Stomach (tissue), 9 donors: ENCODE results near the gene HMX1. TPM values are rescaled to one million over a fixed set of nuclear protein-coding genes. Genes with fewer than 3 reads are reported as not detected.

Experiments
- DNase-seq, 2 donors: peaks; one replicate each; pipeline versions ENCODE4 v3.0.0 to v3.0.0-alpha.2; 2013 to 2019
- H3K27ac ChIP-seq, 5 donors: fragments of 200-600 bp in 4 of 5; sonication (generic) in 4 of 5; one replicate each; pipeline ENCODE4 v1.5.1; 2013 to 2019; ENCODE audit warnings: mild to moderate bottlenecking in 1 of 5, moderate library complexity in 1 of 5
- H3K27me3 ChIP-seq, 3 donors: fragments of 200-600 bp; sonication (generic); one replicate each; pipeline ENCODE4 v1.5.1; 2017 to 2019; ENCODE audit warnings: mixed run types in 1 of 3
- H3K36me3 ChIP-seq, 4 donors: fragments of 200-600 bp; sonication (generic); 1 replicate in 3 of 4; 2 replicates in 1 of 4; pipeline ENCODE4 v1.5.1; 2016 to 2019
- H3K4me1 ChIP-seq, 4 donors: fragments of 200-600 bp; sonication (generic); one replicate each; pipeline ENCODE4 v1.5.1; 2016 to 2019
- H3K4me3 ChIP-seq, 4 donors: fragments of 200-600 bp; sonication (generic) in 3 of 4; one replicate each; pipeline ENCODE4 v1.5.1; 2016 to 2019; ENCODE audit warnings: mild to moderate bottlenecking in 1 of 4
- H3K9me3 ChIP-seq, 4 donors: fragments of 200-600 bp; sonication (generic); one replicate each; pipeline ENCODE4 v1.5.1; 2016 to 2019
- CTCF ChIP-seq, 7 experiments: fragments of 450-650 bp in 4 of 7; fragments of 200-600 bp in 3 of 7; sonication (generic) in 3 of 7; IDR thresholded peaks; one replicate each; pipeline ENCODE4 v1.5.1; 2016 to 2019; ENCODE audit warnings: antibody characterized with exemption in 7 of 7, control low read depth in 2 of 7, mild to moderate bottlenecking in 1 of 7
- EP300 ChIP-seq: sonication (generic); formaldehyde crosslinking; IDR thresholded peaks from one replicate; pipeline ENCODE4 v1.6.1; 2017; ENCODE audit warnings: antibody characterized with exemption
- POLR2A ChIP-seq, 4 donors: fragments of 450-650 bp; IDR thresholded peaks; one replicate each; pipeline ENCODE4 v1.6.1; 2016; ENCODE audit warnings: antibody characterized with exemption in 4 of 4, control low read depth in 2 of 4, mild to moderate bottlenecking in 1 of 4, moderate library complexity in 1 of 4
- POLR2AphosphoS5 ChIP-seq, 3 donors: sonication (generic); formaldehyde crosslinking; IDR thresholded peaks; one replicate each; pipeline ENCODE4 v1.6.1; 2016; ENCODE audit warnings: antibody characterized with exemption in 3 of 3
- WGBS, 5 donors: extraction: QIAGEN DNeasy Blood & Tissue Kit in 3 of 5; methylation state at CpG; one replicate each; pipeline versions ENCODE4 v1.1.5 to v1.1.7; 2013 to 2018; 5-methylcytosine and 5-hydroxymethylcytosine counted together
- intact Hi-C: fragments of 100-400 bp; cut with DNase I; formaldehyde crosslinking; loops from one replicate; pipeline ENCODE4 v1.15.1; 2023; ENCODE audit warnings: low total_unique reads
- polyA plus RNA-seq, 3 donors: library from polyadenylated mRNA; stranded (reverse); fragments of 200-250 nt; gene quantifications; one replicate each; pipeline ENCODE4 v1.2.3, GENCODE V29; 2013
- total RNA-seq, 5 donors: library from RNA; depleted of rRNA; stranded (reverse); fragments of >200 nt; gene quantifications; one replicate each; pipeline versions ENCODE4 v1.1.0 to v1.2.3, GENCODE V29; 2014 to 2016
- donor health status: healthy with polysubstance abuse.
- donor health status: Bipolar disorder and iron deficiency.
- donor health status: healthy.

Gene HMX1
- total and polyA plus RNA-seq, 8 donors: 0.37 TPM; not detected in 7

GRCh38 chr4:8869002-8869897 is 2.4 kb downstream of the HMX1 start:
- TF ChIP-seq POLR2A (IDR thresholded peaks at IDR 0.05) (no peak), EP300 (no peak), CTCF (IDR thresholded peaks at IDR 0.05) (no peak), POLR2AphosphoS5 (IDR thresholded peaks at IDR 0.05) (no peak)
- H3K4me3 ChIP-seq: no peak overlapping the region
- no peaks in the 10 kb centered on the region for H3K9me3 ChIP-seq
- intact Hi-C loops: no loop called here
- peaks cover 51 to 100% (median 97%) of the 10 kb centered on the region in 3 donors for H3K27me3 ChIP-seq
- no peak overlapping the region for H3K27ac ChIP-seq
- H3K36me3 ChIP-seq: no peaks in the 10 kb centered on the region
- H3K4me1 ChIP-seq: peaks cover 0 to 38% (median 18%) of the 10 kb centered on the region in 4 donors
- WGBS, 5 donors: 18 to 31% (median 22%) methylated on average over 5 to 16 of the region's 16 CpGs
- DNase-seq: no peak

- TF ChIP-seq CTCF (IDR thresholded peaks at IDR 0.05): no peak
- TF ChIP-seq POLR2AphosphoS5 (IDR thresholded peaks at IDR 0.05): no peak
- no peak for TF ChIP-seq EP300
- TF ChIP-seq POLR2A (IDR thresholded peaks at IDR 0.05): no peak
- no peaks in the 10 kb centered on the region for H3K36me3 ChIP-seq
- H3K27ac ChIP-seq: no peak overlapping the region
- intact Hi-C loops: no loop called here
- DNase-seq: no peak
- H3K4me3 ChIP-seq: no peak overlapping the region
- H3K27me3 ChIP-seq: peaks cover 50 to 100% (median 97%) of the 10 kb centered on the region in 3 donors
- peaks cover 0 to 34% (median 18%) of the 10 kb centered on the region in 4 donors for H3K4me1 ChIP-seq
- H3K9me3 ChIP-seq: no peaks in the 10 kb centered on the region
- 10 to 18% (median 15%) methylated on average over 18 to 22 of the region's 22 CpGs for WGBS, 5 donors
These were observed 3.2 kb downstream of the HMX1 start for GRCh38 chr4:8868321-8869001.

- Histone ChIP-seq H3K4me3 (no peak overlapping the region), H3K9me3 (no peaks in the 10 kb centered on the region), H3K4me1 (peaks cover 0 to 38% (median 17%) of the 10 kb centered on the region in 4 donors), H3K27ac (no peak overlapping the region), H3K36me3 (no peaks in the 10 kb centered on the region), H3K27me3 (peaks cover 48 to 100% (median 97%) of the 10 kb centered on the region in 3 donors)
- intact Hi-C loops: no loop called here
- no peak for TF ChIP-seq POLR2AphosphoS5 (IDR thresholded peaks at IDR 0.05)
- no peak for TF ChIP-seq EP300
- TF ChIP-seq CTCF (IDR thresholded peaks at IDR 0.05): no peak
- no peak for TF ChIP-seq POLR2A (IDR thresholded peaks at IDR 0.05)
- 2 to 5% (median 3%) methylated on average over 40 to 89 of the region's 90 CpGs for WGBS, 5 donors
- DNase-seq: no peak
These were observed 3.9 kb downstream of the HMX1 start for GRCh38 chr4:8867624-8868320.
